ENCODE data around the gene PRSS56.

The PRSS56 gene

DNA sequence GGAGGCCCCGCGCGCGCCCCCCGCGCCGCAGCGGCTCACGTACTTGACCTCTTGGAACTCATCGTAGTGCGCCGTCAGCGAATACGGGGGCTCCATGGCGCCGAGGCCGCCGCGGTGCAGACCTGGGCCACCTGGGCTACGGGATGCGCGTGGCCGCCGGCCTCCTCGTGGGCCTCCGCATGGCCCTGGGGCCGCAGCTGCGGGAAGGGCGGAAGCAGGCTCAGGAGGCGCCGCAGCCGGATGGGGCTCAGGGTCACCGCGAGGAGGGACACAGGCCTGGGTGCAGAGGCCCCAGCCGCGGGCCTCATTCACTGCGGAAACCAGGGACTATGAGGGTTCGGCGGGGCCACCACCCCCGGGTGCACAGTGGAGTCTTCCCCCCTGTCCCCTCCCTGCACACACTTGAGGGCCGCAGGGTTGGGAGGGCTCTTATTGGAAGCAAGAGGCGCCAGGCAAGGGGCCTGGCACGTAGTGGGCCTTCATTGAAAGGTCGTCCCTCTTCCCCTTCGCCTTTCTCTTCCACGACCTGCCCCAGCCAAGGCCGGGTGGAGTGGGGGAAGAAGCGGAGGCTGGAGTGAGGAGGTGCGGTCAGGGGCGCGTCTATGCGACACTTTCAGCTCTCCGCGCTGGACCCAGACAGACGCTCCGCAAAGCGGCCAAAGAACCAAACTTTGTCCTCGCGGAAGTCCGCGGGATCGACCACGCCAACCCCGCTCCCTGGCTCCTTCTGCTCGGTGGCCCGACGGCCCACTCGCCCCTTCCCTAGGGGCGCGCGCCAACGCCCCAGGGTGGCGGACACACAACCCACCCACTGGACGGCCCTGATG, 33.4 kb upstream of the PRSS56 start:
- no peak for DNase-seq (ENCODE audit: low spot score)

DNA sequence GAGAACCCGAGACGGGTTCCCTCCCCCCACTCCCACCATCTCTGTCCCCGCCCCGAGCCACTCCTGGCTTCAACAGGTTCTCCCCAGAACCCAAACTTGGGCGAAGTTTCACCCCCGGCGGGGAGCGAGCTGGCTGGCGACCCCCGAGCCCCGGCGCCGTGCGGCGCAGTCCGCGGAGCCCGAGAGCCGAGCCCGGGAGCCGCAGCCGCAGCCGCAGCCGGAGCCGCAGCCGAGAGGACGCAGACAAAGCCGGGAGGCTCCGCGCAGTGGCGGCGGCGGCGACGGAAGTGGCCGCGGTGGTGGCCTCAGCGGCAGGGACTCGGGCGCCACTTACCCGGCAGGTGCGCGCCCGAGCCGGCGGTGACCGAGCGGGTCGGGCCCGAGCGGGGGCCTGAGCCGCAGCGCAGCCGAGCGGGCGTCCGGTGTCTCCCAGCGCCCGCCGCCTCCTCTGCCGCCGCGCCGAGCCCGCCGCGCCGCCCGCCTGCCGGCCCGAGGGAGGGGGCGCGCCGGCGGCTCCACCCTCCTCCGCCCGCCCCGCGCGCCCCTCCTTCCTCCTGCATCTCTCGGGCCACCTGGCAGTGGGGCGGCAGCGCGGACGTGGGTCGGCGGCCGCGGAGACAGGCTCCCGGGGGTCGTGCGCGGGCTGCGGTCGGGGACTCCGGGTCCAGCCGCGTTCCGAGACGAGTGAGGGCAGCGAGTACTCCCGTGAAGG, 32.6 kb upstream of the PRSS56 start, which contains the start of gene ECEL1:
Gene ECEL1, minus strand, starts transcription at position 450 of the 712 bp plus-strand sequence. CDS start 1,181 bp downstream, outside the sequence.
- no peak for DNase-seq (ENCODE audit: low spot score)

DNA sequence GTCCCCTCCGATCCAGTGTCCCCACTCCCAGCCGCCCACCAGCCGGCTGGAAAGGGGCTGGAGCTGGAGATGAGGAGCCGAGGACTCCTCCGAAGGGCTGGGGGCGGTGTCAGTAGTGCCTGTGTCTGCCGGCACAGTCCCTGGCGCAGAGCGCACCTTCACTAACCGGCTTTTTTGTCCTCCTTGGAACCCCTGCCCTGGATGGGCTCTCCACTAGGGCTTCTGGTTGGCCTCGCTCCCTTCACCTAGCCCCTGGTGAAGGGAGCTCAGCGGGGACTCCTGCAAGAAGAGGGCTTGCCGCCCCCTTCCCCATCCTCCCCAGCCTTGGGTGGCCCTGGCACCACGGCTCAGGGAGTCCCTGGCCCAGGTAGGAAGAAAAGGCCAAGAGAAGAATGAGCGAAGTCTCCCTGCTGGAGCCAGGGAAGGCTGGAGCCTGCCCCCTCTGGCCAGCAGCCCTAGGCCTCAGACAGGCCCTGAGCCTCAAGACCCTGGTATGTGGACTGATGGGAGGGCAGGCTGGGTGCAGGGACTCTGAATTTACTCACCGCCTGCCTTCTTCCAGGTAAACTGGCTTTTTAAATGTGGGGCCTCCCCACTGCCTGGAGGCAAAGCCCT, 32.0 kb upstream of the PRSS56 start:
- no peak for DNase-seq (ENCODE audit: low spot score)

DNA sequence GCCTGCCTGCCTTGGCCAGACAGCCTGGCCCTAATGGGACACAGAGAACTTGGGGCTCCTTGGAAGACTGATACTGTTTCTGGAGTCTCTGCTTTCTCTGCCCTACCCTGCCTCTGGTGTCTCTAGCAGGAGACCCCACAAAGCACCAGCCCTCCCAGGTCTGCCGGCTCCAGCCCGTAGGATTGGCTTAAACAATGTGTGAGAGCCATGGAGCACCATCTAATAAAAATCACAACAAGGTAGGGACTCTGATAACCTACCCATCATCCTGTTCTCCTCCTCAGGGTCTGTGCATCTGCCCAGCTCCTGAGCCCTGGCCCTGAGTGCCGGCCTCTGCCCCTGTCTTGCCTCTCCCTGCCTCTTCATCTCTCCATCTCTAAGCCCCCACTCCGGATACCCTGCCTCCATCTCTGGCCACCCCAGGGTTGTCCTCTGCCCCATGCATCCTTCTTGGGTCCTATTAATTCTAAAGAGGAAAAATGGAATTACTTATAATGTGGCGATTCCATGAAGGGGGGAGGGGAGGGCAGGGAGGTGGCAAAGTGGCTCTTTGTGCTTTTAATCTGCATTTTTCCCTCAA, 31.4 kb upstream of the PRSS56 start:
- no peak for DNase-seq (ENCODE audit: low spot score)

DNA sequence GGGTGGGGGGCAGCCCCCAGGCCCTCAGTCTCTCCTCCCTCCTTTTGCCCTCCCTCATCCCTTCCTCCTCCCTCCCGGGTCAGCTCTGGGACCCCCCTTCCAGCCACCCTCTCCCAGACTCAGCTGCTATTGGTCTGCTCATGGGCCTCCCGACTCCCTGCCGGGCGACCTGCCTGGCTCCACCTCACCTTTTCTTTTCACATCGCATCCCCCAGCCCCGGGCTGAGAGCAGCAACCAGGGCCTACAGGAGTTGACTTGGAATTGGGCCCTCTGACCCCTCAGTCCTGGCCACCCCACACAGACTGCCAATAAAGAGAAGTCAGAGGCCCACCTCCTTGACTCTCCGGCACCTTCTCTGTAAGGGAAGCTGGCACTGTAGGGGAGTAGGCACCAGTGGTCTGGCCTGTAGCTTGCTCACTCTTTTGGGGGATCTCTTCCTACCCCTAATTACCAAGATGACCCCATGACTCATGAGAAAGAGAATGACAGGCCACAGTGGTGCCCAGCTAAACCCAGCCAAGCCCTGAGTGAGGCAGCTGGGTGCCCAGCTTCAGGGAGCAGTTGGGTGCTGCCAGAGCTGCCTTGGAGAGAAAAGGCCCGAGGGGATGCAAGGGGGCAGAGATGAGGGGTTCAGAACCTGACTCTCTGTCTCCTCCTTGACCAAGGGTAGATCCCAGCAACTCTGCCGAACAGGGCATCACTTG, 30.5 kb upstream of the PRSS56 start:
- DNase-seq (ENCODE audit: low spot score), result no peak

DNA sequence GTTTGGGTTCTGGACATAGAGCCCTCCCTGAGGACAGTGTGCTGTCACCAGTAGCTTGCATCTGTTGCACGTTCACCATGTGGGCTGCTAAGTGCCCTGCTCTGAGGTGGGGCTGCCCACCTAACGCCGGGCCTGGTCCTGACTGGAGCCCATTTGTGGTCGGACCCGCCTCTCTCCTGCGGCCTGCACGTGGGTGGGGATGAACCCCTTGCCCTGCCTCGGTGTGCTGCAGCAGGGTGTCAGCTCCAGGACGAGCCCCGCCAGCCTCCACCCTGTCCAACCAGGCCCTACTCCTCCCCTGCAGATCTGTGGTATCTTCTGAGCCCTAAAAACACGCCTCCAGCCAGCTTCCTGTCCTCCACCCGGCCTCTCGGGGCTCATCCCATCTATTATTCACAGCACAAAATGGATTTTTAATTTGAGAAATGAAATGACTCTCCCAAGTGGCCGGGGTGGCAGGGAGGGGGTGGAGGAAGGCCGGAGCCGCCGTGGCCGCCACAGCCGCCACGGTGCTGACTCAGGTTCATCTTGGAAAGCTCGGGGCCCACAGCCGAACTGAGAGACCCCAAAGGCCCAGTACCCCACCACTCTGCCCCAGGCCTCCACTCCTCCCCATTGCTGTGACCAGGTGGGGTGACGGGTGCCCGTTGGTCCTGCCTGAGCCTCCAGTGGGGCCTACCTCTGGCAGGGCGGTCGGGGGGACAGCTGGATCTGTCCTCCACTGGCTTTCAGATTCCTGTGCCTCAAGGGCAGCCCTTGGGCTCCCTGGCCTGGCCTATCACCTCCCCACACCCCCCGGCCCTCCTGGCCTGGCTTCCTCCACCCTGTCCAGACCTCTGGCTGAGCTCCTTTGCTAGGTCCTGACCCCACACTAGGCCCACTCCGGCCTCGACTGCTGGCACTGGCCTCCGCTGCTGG, 29.7 kb upstream of the PRSS56 start:
- no peak for DNase-seq (ENCODE audit: low spot score)

DNA sequence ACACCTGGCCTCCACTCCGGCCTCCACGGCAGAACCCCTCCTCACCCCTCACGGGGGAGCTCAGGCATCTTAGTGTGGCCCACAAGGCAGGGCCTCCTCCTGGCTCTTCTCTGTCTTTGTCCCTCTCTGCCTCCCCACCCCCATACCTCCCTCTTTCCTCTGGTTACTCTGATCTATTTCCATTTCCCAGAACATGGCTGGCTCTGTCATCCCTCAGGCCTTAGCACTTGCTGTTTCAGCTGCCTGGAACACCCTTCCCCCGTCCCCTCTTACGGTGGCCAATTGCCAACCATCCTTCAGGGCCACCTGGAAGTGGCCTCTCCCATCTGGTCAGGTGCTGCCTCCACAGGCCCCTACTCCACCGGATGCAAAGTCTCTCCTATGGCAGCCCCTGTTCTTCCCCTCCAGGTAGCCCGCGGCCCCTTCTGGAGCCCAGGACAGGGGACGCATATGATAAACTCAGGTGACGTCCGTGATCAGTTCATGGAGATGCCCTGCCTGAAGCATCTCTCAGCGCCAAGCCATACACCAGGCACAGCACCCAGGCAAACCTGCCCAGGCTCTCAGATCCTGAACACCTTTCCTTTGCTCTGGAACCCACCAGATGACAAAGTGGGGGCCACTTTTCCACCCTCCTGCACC, 28.9 kb upstream of the PRSS56 start:
- no peak for DNase-seq (ENCODE audit: low spot score)

DNA sequence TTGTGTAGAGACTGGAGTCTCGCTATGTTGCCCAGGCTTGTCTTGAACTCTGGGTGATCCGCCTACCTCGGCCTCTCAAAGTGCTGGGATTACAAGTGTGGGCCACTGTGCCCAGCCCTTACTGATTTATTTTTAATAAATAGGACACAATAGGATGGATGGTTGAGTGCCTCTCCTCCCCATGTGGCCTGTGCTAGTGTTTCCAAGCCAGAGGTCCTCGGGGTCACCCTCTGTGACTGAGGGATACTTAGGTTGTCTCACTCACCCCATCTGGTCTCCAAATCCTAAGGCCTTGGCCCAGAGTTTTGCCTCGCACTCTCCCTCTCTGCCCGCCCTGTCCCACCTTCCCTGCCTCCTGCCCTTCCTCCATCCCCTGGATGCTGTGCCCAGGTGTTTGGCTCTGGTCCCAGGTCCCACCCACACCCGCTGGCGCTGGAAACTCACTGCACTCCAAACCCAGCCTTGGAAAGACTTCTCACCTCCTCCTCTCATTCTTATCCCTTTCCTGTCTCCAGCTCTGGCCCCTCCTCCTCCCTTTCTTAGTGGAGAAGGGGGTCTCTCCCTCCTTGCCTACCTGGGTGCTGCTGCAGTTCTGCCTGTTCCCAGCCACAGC, 27.8 kb upstream of the PRSS56 start:
- DNase-seq (ENCODE audit: low spot score), result no peak

DNA sequence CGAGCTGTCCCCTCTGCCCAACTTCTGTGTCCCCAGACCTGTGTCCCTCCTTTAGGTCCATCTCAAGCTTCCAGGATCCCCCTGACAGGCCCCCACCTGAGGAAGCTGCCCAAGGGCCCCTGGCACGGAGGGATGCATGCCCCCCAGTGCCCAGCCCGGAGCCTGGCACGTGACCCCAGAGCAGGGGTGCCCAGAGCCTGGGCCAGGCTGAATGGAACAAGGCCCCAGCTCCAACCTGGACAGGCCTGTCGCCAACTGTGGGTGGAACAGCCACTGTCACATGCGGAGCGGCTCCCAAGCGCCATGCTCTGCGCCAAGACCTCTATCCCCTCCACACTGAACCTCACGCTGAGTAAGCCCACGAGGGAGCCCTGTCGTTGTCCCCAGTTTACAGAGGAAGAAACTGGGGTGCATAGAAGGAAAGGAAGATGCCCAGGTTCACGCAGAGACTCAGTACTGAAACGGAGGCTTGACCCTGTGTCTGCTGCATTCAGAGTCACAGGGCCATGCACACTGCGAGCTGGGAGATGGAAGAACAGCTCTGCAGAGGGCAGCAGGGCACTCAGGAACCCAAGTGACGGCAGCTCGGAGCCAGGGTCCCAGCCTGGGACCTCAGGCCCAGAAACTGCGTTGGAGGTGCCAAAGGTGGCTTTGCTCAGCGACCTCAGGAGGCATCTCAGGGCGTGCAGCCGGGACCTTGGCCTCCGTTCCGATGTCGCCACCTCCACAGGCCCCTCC, 27.1 kb upstream of the PRSS56 start:
- no peak for DNase-seq (ENCODE audit: low spot score)

DNA sequence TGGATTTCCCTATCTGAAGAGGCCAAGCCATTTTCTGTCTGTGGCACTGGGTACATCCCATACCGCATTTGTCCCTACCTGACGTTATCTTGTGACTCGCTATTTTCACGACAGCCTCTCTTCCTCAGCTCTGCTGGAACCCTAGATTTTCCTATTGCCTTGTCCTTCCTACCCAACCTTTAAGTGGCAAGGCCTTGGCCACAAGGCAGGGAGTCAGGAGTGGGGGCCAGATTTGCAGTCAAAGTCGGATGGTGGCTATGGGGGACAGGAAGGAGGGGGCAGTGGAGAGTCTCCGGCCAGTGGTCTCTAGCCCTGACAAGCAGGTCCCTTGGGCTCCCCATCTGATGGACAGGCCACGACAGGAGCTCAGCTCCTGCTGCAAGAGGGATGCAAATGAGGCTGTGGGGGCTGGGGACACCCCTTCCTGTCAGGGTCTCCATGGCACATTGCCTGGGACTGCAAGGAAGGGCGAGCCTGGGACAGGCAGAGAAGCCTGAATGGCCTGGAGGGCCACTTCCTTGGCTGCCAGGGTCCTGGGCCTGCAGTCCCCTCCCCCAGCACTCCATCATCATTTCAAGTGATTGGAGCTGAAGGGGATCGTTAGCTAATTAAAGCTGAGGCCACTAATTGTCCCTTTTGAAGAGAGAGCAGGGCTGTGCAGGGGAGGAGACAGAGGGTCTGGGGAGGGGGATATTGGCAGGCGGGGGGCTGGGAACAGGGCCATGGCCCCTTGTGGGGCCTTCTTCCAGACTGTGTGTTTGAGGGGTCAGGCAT, 26.3 kb upstream of the PRSS56 start:
- DNase-seq (ENCODE audit: low spot score), result no peak

DNA sequence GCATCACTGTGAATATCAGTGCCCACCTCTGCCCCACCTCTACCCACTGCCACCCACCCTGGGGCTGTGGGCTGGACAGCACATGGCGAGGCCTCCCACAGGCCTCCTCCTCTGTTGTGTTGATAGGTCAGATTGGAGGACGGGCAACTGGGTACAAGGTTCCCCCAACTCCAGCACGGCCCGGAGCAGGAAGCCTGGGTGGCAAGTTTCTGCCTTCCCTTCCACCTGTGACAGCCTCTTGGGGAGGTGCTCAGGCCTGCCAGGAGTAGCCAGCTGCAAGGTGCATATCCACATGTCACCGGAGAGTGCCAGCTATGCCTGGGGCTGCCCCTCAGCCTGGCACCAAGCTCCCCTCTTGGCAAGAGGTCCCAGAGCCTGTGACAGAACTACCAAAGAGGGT, 25.6 kb upstream of the PRSS56 start:
- DNase-seq (ENCODE audit: low spot score), result no peak

DNA sequence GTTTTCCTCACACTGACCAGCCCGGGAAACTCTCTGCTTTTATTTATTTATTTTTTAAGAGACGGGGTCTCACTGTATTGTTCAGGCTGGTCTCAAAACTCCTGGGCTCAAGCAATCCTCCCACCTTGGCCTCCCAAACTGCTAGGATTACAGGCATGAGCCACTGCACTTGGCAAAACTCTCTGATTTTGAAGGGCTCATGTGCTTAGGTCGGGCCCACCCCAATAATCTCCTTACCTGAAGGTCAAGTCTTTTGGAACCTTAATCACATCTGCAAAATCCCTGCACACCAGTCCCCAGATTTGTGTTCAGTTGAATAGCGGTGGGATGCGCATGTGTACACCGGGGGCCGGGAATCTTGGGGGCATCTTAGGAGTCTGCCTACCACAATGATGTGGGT, 24.9 kb upstream of the PRSS56 start:
- DNase-seq (ENCODE audit: low spot score), result no peak

DNA sequence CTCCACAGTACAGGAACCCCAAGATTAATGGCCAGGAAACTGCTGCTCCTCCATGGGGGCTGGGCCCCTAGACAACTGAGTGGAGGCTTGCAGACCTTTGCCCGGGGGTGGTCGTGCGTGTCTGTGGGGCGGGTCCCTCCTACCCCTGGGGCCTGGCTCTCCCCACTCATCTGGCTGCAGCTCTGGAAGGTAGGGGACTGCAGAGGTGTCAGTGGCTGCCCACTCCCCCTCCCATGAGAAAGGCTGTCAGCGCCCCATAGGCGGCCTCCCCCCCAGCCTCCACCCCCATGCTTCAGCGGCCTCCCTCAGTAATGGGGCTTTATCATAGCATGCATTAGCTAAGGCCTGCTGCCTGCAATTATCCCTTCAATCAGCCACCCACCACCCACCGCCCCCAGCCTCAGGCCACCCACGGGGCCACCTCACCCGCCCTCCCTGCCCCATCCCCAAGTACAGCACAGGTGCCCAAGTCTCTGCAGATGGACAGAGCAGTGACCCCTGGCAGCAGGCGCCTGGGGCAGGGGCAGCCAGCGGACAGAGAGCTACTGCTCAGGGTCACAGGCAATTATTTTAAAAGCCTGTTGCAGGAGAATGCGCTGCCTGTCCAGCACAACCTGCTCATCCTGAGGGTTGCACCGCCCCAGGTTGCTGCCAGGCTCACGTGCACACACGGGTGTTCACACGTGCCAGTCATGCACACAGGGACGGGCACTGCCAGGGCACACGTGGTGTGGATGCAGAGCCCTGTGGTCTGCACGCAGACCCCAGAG, 23.5 kb upstream of the PRSS56 start:
- DNase-seq (ENCODE audit: low spot score), result no peak

DNA sequence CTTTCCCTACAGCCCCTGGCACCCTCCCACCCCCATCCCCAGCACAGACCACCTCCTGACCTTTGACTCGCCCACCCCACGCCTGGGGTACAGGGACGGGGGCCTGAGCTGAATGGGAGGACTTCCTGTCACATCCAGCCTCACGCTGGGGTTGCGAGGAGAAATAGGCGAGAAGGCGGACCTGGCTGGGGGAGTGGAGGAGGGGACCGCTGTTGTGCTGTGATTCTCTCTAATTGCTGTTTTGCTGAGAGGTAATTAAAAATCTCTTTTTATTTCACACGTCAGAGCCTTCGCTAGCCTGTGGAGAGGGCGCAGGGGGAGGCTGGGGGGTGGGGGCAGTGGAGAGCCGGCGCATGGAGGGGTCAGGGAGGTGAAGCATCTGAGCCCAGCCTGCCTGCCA, 22.8 kb upstream of the PRSS56 start:
- DNase-seq (ENCODE audit: low spot score), result no peak

DNA sequence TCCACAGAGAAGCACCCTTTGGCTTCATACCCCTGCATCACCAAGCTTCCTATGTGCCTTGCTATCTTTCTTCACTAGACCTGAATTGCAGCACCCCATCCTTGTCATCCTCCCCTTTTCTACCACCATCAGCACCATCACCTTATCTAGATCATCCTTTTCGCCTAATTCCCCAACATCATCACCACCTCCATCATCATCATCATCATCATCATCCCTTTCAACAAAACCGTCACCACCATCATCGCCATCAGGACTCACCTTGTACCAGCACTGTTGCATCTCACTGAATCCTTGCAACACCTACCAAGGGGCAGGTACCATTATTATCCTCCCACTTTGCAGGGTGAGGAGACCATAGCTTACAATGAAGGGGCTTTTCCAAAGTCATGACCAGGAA, 21.7 kb upstream of the PRSS56 start:
- no peak for DNase-seq (ENCODE audit: low spot score)

DNA sequence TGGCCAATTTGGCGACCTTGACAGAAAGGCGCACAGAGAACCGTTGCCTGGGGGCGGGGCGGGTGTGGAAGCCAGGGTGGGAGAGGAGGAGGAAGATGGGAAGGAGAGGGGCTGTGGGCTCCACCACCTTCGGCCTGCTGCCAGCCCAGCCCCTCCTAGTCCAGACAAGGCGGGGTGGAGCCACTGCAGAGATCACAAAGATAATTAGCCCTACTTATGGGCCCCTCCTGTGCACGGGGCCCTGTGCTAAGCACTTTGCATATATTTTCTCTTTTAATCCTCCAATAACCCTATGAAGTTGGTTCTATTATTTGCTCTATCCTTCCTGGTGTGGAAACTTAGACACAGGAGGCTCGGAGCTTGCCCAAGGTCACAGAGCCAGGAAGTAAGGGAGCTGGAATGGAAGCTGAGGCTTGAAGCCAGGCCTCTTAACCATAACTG, 18.8 kb upstream of the PRSS56 start:
- DNase-seq (ENCODE audit: low spot score), result no peak

DNA sequence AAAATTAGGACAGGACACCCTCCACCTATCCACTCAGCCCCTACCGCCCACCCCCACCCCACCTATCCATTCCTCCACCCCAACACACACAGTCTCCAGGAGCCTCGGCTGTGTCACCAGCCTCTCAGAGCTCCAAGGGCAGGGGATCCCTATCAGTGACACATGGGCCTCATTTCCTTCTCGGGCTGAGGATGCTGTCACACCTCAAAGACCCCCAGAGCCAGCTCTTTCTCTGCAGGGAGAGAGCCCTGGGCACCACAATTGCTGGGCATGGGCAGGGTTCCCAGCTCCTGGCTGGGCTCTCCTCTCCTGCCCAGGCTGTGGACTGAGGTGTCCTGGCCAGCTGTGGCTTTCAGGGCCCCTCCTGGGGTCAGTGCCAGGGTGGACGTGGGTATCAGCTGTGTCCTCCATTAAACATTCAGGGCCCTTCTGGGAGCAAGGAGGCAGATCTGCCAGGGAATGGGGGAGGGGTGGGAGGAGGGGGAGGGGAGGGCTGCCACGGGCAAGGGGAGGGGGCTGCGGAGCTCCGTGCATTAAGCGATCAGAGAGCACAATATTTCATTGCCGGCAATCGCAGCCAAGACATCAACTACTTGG, 18.3 kb upstream of the PRSS56 start:
- no peak for DNase-seq (ENCODE audit: low spot score)
